Measurements from ENCODE around the gene KBTBD3. TPM values are rescaled to one million over a fixed set of nuclear protein-coding genes. Genes with fewer than 3 reads are reported as not detected.

The KBTBD3 gene
- total RNA-seq, 4 donors from 2014 or later: 12.1 to 16.6 (median 13.8) TPM

DNA sequence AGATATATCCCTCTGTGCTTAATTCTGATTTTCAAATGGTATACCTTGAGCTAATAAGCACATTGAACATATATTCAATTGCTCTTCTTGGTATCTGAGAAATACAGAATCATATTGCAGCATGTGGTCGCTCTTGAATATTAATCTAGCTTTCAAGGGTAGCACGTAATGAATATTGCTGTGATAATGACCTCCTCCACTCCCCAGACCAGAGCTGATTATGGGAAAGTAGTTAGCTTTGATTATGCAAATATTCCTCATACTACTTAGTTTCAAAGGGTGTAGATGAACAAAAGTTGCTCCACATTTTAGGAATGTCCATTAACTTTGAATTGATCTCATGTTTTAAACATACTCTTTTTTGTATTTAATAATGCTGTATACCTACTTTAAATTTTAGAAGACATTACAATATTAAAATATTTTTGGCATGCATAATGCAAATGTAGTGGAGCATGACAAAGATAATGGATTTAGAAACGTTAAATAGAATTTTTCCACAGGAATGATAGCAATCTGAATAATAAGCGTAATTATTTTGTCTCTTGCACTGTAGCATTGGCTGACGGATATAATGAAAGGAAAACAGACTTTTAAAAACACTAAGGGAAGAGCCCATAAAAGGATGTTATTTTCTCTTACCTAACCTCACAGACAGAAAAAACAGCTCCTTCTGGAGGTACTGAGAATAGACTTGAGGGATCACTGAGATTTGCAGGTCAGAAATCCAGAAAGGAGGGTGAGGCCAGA, 27.2 kb downstream of the KBTBD3 start:
- no peak for TF ChIP-seq POLR2A (IDR thresholded peaks at IDR 0.05)
- TF ChIP-seq, protein P1, sequence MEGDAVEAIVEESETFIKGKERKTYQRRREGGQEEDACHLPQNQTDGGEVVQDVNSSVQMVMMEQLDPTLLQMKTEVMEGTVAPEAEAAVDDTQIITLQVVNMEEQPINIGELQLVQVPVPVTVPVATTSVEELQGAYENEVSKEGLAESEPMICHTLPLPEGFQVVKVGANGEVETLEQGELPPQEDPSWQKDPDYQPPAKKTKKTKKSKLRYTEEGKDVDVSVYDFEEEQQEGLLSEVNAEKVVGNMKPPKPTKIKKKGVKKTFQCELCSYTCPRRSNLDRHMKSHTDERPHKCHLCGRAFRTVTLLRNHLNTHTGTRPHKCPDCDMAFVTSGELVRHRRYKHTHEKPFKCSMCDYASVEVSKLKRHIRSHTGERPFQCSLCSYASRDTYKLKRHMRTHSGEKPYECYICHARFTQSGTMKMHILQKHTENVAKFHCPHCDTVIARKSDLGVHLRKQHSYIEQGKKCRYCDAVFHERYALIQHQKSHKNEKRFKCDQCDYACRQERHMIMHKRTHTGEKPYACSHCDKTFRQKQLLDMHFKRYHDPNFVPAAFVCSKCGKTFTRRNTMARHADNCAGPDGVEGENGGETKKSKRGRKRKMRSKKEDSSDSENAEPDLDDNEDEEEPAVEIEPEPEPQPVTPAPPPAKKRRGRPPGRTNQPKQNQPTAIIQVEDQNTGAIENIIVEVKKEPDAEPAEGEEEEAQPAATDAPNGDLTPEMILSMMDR (IDR thresholded peaks at IDR 0.05): no peak
- no peaks in the 10 kb centered on the region for H3K9me3 ChIP-seq
- 74 to 79% methylated on average over 5 of the region's 5 CpGs for WGBS, 2 donors
- no peak overlapping the region for H3K4me3 ChIP-seq (replicated peaks in 1 of 3)
- no peaks in the 10 kb centered on the region for H3K27me3 ChIP-seq
- H3K4me1 ChIP-seq: no peaks in the 10 kb centered on the region
- DNase-seq: no peak
- intact Hi-C loops (cut with DNase I): no loop called here
- no peak overlapping the region for H3K27ac ChIP-seq
- no peaks in the 10 kb centered on the region for H3K36me3 ChIP-seq

GRCh38 chr11:106047631-106048030, 29.5 kb downstream of the KBTBD3 start:
- TF ChIP-seq, protein P1 (IDR thresholded peaks at IDR 0.05): no peak
- no peak for TF ChIP-seq POLR2A (IDR thresholded peaks at IDR 0.05)
- H3K9me3 ChIP-seq: no peaks in the 10 kb centered on the region
- intact Hi-C loops (cut with DNase I): no loop called here
- no peak overlapping the region for H3K4me3 ChIP-seq (replicated peaks in 1 of 3)
- H3K4me1 ChIP-seq: no peaks in the 10 kb centered on the region
- no peak for DNase-seq
- H3K36me3 ChIP-seq: no peaks in the 10 kb centered on the region
- H3K27ac ChIP-seq: no peak overlapping the region
- H3K27me3 ChIP-seq: no peaks in the 10 kb centered on the region

GRCh38 chr11:106043540-106043939, 33.6 kb downstream of the KBTBD3 start:
- intact Hi-C loops (cut with DNase I): no loop called here
- no peak overlapping the region for H3K27ac ChIP-seq
- no peaks in the 10 kb centered on the region for H3K4me1 ChIP-seq
- no peak overlapping the region for H3K4me3 ChIP-seq (replicated peaks in 1 of 3)
- H3K36me3 ChIP-seq: no peaks in the 10 kb centered on the region
- H3K27me3 ChIP-seq: no peaks in the 10 kb centered on the region
- no peaks in the 10 kb centered on the region for H3K9me3 ChIP-seq
- DNase-seq: no peak
- no peak for TF ChIP-seq POLR2A (IDR thresholded peaks at IDR 0.05)
- TF ChIP-seq, protein P1 (IDR thresholded peaks at IDR 0.05): no peak

DNA sequence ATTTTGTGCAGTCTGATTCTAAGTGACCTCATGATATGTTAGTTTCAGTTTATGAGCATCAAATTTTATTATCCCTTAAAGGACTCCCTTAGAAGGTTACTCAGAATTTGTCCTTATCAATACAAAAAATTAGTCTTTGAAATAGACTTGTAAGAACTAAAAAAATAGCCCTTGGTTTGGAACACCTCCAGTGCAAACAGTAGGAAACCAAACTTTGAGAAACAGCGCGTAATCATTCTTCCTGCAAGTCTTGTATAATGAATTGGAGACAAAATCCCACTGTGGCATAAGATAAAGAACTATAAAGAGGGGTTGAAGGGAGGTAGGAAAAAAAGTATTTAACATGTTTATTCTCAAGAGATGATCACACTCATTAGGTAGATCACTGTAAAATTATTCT, 44.3 kb downstream of the KBTBD3 start:
- Histone ChIP-seq H3K9me3 (no peaks in the 10 kb centered on the region), H3K36me3 (no peaks in the 10 kb centered on the region), H3K27ac (no peak overlapping the region), H3K4me3 (replicated peaks in 1 of 3) (no peak overlapping the region), H3K4me1 (no peaks in the 10 kb centered on the region), H3K27me3 (no peaks in the 10 kb centered on the region)
- TF ChIP-seq POLR2A (IDR thresholded peaks at IDR 0.05): no peak
- TF ChIP-seq, protein P1 (IDR thresholded peaks at IDR 0.05): no peak
- 85 to 87% methylated on average over 2 of the region's 2 CpGs for WGBS, 2 donors
- no peak for DNase-seq
- intact Hi-C loops (cut with DNase I): no loop called here

DNA sequence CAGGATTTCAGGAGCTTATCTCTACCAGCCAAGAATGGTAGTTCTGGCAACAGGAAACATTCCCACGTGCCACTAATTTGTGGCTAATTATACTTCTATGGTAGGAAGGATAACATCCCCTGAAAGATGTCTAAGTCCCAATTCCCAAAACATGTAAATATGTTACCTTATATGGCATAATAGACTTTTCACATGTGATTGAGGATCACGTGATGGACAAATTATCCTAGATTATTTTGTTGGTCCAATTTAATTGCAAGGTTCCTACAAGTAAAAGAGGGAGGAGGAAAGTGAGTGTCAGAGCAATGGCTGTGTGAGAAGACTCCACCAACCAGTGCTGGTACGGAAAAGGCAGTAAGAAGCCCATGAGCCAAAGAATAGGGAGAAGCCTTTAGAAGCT, 45.2 kb downstream of the KBTBD3 start:
- WGBS, 2 donors: 76 to 81% methylated on average over 3 of the region's 3 CpGs
- TF ChIP-seq, protein P1 (IDR thresholded peaks at IDR 0.05): no peak
- no peak for TF ChIP-seq POLR2A (IDR thresholded peaks at IDR 0.05)
- Histone ChIP-seq H3K4me3 (replicated peaks in 1 of 3) (no peak overlapping the region), H3K27ac (no peak overlapping the region), H3K4me1 (no peaks in the 10 kb centered on the region), H3K36me3 (no peaks in the 10 kb centered on the region), H3K9me3 (no peaks in the 10 kb centered on the region), H3K27me3 (no peaks in the 10 kb centered on the region)
- no peak for DNase-seq
- intact Hi-C loops (cut with DNase I): no loop called here
